ENCODE measurements around the gene CCDC74B.
"Not testable (repeated sequence)": the region's sequence is repeated elsewhere in the genome, so short reads cannot be mapped to it uniquely, and the experiment has no call there.

CCDC74B gene

GRCh38 chr2:130166611-130167010 is 21.7 kb upstream of the CCDC74B start:
- not testable (repeated sequence) for DNase-seq (ENCODE audit: low spot score)

- no peak for DNase-seq (ENCODE audit: low spot score)
Measured at GRCh38 chr2:130165293-130166016, 20.5 kb upstream of the CCDC74B start.

DNA sequence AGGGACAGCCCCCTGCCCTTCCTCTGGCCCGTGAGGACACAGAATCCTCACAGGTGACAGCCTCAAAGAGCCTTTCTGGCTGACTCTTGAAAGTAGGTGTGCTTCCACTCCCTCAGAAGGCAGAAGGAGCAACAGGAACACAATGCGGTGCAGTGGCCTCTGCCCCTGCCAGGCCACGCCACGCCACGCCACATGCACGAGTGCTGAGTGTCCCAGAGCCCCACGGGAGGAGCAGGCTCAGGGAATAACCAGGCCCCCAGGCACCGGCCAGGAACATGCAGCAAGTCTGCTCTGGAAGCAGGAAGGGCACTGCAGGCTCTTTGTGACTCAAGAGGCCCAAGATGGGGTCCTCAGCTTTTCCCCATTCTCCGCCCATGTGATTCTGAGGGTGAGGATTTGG is 18.1 kb upstream of the CCDC74B start:
- DNase-seq (ENCODE audit: low spot score) = no peak

DNA sequence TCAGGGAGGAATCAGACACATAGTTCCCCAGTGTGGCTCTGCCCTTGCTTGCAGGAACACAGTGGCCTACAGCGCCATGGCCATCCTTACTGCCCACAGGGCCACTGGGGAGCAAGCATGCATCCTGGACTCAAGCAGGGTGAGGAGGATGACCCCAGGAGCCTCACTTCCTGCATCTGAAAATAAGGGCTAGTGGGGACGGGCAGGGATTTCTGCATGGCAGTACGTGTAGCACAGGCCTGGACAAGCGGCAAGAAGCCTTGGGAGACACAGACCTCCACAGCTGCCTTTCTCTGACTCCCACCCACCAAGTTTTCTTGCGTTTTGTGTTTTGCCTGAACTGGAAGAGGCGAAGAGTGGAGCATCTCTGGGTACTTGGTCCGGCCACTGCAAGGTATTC is 17.6 kb upstream of the CCDC74B start:
- not testable (repeated sequence) for DNase-seq (ENCODE audit: low spot score)

- DNase-seq (ENCODE audit: low spot score) = not testable (repeated sequence)
Measured at GRCh38 chr2:130160838-130161705, 16.2 kb upstream of the CCDC74B start.

- DNase-seq (ENCODE audit: low spot score) = no peak
Measured at GRCh38 chr2:130160131-130160530, 15.2 kb upstream of the CCDC74B start.

DNA sequence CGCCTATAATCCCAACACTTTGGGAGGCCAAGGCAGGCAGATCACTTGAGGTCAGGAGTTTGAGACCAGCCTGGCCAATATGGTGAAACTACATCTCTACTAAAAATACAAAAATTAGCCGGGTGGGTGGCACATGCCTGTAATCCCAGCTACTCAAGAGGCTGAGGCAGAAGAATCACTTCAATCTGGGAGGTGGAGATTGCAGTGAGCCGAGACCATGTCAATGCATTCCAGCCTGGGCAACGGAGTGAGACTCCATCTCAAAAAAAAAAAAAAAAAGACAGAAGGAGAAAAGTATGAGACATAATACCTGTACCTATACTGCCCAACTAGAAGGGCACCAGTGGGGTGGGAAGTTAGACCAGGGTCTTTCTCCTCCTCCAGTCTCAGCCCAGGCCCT is 14.5 kb upstream of the CCDC74B start:
- not testable (repeated sequence) for DNase-seq (ENCODE audit: low spot score)

GRCh38 chr2:130158631-130159030 is 13.7 kb upstream of the CCDC74B start:
- no peak for DNase-seq (ENCODE audit: low spot score)

GRCh38 chr2:130157825-130158514 is 13.1 kb upstream of the CCDC74B start:
- DNase-seq (ENCODE audit: low spot score) = not testable (repeated sequence)

- not testable (repeated sequence) for DNase-seq (ENCODE audit: low spot score)
Measured at GRCh38 chr2:130157354-130157753, 12.4 kb upstream of the CCDC74B start.

GRCh38 chr2:130156624-130157004 is 11.7 kb upstream of the CCDC74B start:
- DNase-seq (ENCODE audit: low spot score) = no peak

GRCh38 chr2:130155956-130156623 is 11.2 kb upstream of the CCDC74B start:
- peak; percentile 63 for DNase-seq (ENCODE audit: low spot score)

DNA sequence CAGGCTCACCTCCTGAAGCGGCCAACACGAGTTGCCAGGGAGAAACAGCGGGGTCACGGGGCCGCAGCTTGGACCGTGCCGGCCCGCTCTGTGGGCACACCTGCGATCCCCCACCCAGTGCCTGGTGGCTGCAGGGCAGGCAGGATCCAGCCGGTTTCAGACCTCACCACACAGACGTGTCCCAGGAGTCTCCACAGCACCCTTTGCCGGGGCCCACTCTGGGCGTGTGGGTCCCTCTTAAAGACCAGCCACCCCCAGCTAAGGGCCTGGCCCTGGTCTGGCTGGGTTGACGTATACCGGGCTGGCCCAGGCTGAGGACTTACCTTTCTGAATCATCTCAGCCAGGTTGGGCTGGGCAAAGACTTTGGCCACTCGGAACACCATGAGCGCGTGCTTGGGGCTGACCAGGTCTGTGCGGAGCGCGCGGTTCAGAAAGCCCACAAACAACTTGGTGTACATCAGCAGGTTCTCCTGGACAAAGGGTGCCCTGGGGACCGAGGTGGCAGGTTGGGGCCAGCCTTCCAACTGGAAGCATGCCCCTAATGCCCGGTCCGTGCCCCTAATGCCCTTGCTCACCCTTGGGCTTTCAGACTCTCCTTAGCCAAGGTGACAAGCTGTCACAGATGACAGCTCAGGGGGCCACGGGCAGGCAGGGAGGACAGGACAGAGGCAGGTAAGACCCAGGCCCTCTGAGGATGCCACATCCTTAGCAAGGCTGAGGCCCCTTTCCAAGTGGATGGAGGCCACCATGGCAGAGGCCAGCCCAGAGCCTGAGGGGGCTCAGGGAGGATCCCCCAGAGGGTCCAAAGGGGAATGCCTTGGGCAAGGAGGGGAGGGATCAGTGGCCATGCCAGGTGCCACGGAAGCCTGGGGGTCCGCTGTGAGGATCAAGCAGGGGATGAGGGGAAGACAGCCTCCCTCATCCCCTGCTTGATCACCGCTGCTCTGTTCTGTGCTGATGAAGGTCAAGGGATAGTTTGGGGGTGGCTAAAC is 10.2 kb upstream of the CCDC74B start:
- no peak for DNase-seq (ENCODE audit: low spot score)

DNA sequence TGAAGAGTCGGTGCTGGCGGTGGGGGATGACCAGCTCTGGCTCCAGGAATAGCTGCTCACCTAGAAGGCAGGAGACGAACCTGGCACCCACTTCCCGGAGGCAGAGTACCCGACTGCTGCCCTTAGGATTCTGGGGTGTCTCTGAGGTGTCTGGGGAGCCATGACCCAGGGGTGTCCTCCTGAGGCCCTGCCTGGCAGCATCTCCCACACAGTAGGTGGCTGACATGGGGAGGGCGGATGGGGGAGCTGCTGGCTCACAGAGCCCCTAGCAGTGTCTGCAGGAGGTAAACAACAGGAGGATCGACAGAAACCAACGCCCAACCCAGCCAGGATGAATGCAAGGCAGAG is 9.5 kb upstream of the CCDC74B start:
- not testable (repeated sequence) for DNase-seq (ENCODE audit: low spot score)

GRCh38 chr2:130153721-130154422 is 9.0 kb upstream of the CCDC74B start:
- not testable (repeated sequence) for DNase-seq (ENCODE audit: low spot score)

GRCh38 chr2:130152816-130153595 is 8.1 kb upstream of the CCDC74B start:
- no peak for DNase-seq (ENCODE audit: low spot score)

DNA sequence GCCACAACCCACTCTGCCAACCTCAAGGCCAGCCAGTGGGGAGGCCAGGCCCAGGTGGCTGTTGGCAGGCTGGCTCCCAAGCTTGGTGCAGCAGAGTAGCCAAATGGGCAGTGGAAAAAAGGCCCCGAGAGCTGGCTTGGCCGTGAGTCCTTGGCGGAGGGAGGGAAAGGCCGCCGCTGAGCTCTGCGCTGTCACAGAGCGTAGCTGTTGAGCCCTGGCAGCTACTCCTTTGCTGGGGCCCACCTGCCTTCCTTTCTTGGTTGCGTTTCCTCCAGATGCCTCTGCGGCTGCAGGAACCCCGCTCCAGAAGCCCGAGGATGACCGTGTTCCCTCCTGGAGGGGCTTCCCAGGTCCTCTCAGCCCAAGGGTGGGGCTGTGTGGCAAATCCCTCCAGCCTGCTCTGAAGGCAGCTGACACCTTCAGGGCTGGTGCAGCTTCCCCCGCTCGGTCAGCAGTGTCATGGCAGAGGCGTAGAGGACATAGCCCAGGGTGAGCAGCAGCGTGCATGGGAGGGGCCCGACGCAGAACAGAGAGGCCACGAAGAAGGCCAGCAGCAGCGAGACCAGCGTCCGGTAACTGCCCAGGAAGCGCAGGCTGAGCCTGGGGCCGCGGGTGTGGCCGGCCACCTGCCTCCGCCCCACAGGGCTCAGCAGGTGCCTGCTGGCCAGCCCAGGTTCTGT is 7.4 kb upstream of the CCDC74B start:
- DNase-seq (ENCODE audit: low spot score) = not testable (repeated sequence)

- DNase-seq (ENCODE audit: low spot score) = not testable (repeated sequence)
Measured at GRCh38 chr2:130151145-130151512, 6.2 kb upstream of the CCDC74B start.

All from ecto neural progenitor cell (in vitro differentiated cells).